ENCODE measurements around the gene TMEM205.

DNA sequence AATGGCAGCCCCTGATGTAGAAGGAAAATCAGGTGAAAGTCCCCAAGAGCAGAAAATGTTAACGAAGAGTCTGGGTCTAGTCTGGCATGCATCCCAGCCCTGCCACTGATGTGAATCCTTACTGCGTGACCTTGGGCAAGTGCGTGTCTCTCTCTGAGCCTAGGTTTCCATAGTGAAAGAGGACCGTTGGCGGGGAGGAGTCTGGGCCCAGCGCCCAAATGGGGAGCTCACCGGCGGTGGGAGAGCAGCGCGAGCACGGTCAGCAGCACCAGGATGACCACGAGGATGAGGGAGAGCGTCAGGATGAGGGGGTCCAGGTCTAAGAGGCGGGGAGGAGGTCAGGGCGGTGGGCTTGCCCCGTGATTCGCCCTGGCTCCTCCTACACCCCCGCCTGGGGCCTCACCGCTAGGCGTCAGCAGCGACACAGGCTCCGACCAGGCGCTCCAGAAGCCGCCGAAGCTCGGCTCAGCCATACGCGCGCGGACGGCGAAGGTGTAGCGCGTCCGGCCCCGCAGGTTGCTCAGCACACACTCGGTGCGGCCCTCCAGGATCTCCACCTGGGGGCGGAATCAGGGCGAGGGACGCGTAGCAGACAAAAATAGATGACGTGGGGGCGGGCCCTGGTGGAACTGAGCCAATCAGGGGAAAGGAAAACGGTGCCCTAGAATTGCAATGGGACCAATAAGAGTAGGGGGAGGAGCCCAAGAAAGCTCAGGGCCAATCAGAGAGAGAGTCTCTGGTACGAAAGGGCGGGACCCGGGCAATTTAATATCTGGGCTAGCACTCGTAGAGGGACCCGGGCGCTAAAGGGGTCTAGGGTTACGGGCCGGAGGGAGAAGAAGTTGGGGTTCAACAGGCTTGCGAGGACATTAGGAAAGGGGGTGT lies 34.8 kb upstream of the TMEM205 start:
- TF ChIP-seq POLR2A (IDR thresholded peaks at IDR 0.05): peak; percentile 62 to 68
- TF ChIP-seq, protein P1, sequence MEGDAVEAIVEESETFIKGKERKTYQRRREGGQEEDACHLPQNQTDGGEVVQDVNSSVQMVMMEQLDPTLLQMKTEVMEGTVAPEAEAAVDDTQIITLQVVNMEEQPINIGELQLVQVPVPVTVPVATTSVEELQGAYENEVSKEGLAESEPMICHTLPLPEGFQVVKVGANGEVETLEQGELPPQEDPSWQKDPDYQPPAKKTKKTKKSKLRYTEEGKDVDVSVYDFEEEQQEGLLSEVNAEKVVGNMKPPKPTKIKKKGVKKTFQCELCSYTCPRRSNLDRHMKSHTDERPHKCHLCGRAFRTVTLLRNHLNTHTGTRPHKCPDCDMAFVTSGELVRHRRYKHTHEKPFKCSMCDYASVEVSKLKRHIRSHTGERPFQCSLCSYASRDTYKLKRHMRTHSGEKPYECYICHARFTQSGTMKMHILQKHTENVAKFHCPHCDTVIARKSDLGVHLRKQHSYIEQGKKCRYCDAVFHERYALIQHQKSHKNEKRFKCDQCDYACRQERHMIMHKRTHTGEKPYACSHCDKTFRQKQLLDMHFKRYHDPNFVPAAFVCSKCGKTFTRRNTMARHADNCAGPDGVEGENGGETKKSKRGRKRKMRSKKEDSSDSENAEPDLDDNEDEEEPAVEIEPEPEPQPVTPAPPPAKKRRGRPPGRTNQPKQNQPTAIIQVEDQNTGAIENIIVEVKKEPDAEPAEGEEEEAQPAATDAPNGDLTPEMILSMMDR (IDR thresholded peaks at IDR 0.05): peak; percentile 64 to 83 (median 74)

Data from gastroesophageal sphincter (tissue), 3 donors.